Measurements from ENCODE around the gene ZCWPW2.

The ZCWPW2 gene

DNA sequence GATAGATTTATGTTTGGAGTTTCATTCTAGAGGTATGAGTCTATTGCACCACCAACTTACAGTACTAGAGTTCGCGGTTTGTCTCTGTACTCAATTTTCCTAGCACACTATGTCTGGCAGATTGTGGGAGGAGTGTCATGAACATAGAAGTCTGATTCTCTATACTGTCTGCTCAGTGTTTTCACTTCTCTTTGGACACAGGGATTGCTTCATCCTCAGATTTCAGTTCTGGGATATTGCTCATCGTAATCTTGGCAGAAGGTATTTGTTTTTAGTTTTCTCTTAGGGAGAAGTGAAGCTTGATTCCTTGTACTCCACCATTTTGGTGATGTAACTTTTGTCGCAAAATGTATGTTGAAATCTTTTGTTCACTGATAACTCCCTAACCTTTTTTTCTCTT, 27.9 kb downstream of the ZCWPW2 start:
- DNase-seq (ENCODE audit: low read depth): peak; percentile 62

GRCh38 chr3:28386049-28386448, 37.5 kb downstream of the ZCWPW2 start:
- DNase-seq (ENCODE audit: low read depth): no peak

- DNase-seq (ENCODE audit: low read depth): no peak
Measured at GRCh38 chr3:28388978-28389377, 40.5 kb downstream of the ZCWPW2 start.

- DNase-seq (ENCODE audit: low read depth): no peak
Measured at GRCh38 chr3:28399206-28399605, 50.7 kb downstream of the ZCWPW2 start.

- no peak for DNase-seq (ENCODE audit: low read depth)
Measured at GRCh38 chr3:28406241-28406640, 57.7 kb downstream of the ZCWPW2 start.

- DNase-seq (ENCODE audit: low read depth): no peak
Measured at GRCh38 chr3:28449398-28449797, 100.9 kb downstream of the ZCWPW2 start.

- DNase-seq (ENCODE audit: low read depth): no peak
Measured at GRCh38 chr3:28462866-28463265, 114.3 kb downstream of the ZCWPW2 start.

DNA sequence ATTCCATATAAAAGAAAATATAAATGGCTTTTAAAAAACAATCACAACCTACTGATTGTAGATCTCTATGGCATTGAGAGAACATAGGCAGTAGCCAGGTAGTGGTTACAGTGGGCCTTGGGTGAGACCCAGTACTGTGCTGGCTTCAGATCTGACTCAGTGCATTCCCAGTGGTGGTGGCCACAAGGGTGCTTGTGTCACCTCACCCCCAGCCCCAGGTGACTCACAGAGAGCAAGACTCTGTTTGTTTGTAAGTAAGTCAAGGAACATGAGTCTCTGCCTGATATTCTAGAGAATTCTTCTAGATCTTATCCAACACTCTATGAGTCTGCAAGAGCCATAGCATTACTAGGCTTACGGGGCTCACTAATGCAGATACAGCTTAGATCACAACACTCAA, 118.9 kb downstream of the ZCWPW2 start:
- no peak for DNase-seq (ENCODE audit: low read depth)

GRCh38 chr3:28476194-28476593, 127.7 kb downstream of the ZCWPW2 start:
- peak; percentile 69 for DNase-seq (ENCODE audit: low read depth)

DNA sequence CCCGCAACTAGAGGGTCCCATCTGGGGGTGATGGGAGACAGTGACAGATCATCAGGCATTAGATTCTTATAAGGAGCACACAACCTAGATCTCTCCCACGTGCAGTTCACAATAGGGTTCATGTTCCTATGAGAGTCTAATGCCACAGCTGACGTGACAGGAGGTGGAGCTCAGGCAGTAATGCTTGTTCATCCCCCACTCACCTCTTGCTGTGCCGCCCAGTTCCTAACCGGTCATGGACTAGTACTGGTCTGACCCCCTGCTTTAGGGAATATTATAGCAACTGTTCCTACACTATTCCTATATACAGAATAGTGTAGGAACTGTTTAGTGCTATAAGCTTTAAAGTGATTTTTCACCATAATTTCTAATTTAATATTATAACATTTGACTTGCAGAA, 128.2 kb downstream of the ZCWPW2 start:
- DNase-seq (ENCODE audit: low read depth): no peak

- no peak for DNase-seq (ENCODE audit: low read depth)
Measured at GRCh38 chr3:28485164-28485563, 136.6 kb downstream of the ZCWPW2 start.

- no peak for DNase-seq (ENCODE audit: low read depth)
Measured at GRCh38 chr3:28495301-28495700, 146.8 kb downstream of the ZCWPW2 start.

DNA sequence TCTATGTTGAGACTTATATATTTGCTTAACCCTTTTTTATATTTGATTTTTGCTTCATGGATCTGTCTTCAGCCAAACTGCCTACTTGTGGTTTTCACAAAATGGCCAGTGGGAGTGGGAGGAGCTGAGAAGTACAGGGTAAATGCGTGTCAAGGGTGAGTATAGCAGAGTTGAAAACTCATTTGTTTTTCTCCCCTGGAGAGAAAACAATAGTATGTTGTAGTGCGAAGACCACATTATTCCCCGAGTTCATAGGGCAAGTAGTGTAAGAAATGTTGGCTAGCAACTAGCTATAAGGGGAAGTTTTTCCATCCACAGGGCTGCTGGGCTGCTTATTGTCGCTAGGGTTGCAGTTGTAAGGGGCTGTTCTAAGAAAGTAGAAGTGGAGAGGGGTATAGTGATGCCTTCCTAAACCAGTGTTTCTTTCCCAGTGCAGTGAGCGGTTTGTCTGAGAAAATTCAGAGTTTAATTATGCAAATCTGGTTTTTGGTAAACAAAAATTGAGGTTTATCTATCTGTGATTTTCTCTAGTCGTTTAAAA, 153.9 kb downstream of the ZCWPW2 start:
- no peak for DNase-seq (ENCODE audit: low read depth)

- no peak for DNase-seq (ENCODE audit: low read depth)
Measured at GRCh38 chr3:28504976-28505375, 156.5 kb downstream of the ZCWPW2 start.

- no peak for DNase-seq (ENCODE audit: low read depth)
Measured at GRCh38 chr3:28521663-28522062, 173.1 kb downstream of the ZCWPW2 start.

DNA sequence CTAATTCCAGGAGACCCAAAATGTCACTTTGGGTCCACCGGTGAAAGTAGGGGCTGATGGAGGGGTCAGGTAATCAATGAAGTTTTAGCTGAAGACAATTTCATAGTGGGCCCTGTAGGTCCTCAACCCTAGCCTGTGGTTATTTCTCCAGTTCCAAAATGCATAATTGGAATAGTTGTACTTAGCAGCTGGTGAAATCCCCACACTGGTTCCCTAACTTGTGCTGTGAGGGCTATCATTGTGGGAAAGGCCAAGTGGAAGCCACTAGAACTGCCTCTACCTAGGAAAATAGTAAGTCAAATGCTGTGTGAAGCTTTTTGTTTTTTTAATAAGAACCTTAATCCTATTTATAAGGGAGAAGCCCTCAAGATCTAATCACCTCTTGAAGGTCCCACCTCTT, 193.8 kb downstream of the ZCWPW2 start:
- DNase-seq (ENCODE audit: low read depth): no peak

- no peak for DNase-seq (ENCODE audit: low read depth)
Measured at GRCh38 chr3:28544236-28544635, 195.7 kb downstream of the ZCWPW2 start.

DNA sequence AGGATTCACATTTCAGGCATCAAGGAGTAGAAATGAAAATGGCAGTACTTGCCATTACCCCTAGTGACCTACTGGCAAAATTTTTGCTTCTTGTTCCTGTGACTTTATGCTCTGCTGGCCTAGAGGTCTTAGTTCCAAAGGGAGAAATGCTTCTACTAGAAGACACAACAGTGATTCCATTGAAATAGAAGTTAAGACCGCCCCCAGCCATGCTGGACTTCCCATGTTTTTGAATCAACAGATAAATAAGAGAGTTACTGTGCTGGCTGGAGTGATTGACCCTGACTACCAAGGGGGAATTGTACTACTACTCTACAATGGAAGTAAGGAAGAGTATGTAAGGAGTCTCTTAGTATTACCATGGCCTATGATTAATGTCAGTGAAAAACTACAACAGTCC, 196.3 kb downstream of the ZCWPW2 start:
- DNase-seq (ENCODE audit: low read depth): no peak

GRCh38 chr3:28547677-28548076, 199.2 kb downstream of the ZCWPW2 start:
- DNase-seq (ENCODE audit: low read depth): no peak

GRCh38 chr3:28553175-28553574, 204.7 kb downstream of the ZCWPW2 start:
- DNase-seq (ENCODE audit: low read depth): no peak

GRCh38 chr3:28556195-28556594, 207.7 kb downstream of the ZCWPW2 start:
- no peak for DNase-seq (ENCODE audit: low read depth)

GRCh38 chr3:28564211-28564610, 215.7 kb downstream of the ZCWPW2 start:
- no peak for DNase-seq (ENCODE audit: low read depth)

DNA sequence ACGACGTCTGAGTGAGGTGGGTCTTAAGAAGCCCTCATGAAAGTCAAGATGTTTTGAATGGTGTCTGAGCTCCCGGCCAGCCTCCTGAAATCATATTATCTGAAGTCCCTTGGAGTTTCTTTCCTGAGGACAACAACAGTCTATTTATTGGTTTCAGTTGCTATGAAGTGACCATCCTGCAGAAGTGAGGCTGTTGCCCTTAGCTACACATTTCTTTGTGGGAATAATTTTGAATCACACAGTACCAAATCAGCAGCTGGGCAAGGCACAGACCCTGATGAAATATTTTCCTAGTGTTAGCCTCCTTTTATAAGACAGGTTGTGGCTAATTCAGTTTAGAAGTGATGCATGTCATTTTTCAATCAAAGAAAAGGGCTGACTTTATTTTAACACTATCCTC, 220.8 kb downstream of the ZCWPW2 start:
- DNase-seq (ENCODE audit: low read depth): no peak

- DNase-seq (ENCODE audit: low read depth): no peak
Measured at GRCh38 chr3:28574036-28574435, 225.5 kb downstream of the ZCWPW2 start.
